Measurements from ENCODE around the gene CRYL1. TPM values are rescaled to one million over a fixed set of nuclear protein-coding genes. Genes with fewer than 3 reads are reported as not detected.
A peak's percentile ranks its signal among the peaks of the same experiment; 100 is the strongest.
"Not testable (repeated sequence)": the region's sequence is repeated elsewhere in the genome, so short reads cannot be mapped to it uniquely, and the experiment has no call there.

Gene CRYL1
- total RNA-seq, 1 experiment from 2014 or later: 0.14 TPM

- Histone ChIP-seq H3K36me3 (replicated peaks; ENCODE audit: control insufficient read depth, insufficient read depth, low read length) (no peaks in the 10 kb centered on the region), H3K27me3 (ENCODE audit: control insufficient read depth, insufficient read depth, low read length) (no peaks in the 10 kb centered on the region), H3K4me3 (ENCODE audit: insufficient read depth, low read depth, low read length) (no peak overlapping the region)
- no peak for DNase-seq
Measured at GRCh38 chr13:20436505-20436904, 89.2 kb downstream of the CRYL1 start.

GRCh38 chr13:20435616-20436368 is 89.9 kb downstream of the CRYL1 start:
- no peaks in the 10 kb centered on the region for H3K36me3 ChIP-seq (replicated peaks; ENCODE audit: control insufficient read depth, insufficient read depth, low read length)
- no peak overlapping the region for H3K4me3 ChIP-seq (ENCODE audit: insufficient read depth, low read depth, low read length)
- peak; percentile 46 for DNase-seq
- no peaks in the 10 kb centered on the region for H3K27me3 ChIP-seq (ENCODE audit: control insufficient read depth, insufficient read depth, low read length)

DNA sequence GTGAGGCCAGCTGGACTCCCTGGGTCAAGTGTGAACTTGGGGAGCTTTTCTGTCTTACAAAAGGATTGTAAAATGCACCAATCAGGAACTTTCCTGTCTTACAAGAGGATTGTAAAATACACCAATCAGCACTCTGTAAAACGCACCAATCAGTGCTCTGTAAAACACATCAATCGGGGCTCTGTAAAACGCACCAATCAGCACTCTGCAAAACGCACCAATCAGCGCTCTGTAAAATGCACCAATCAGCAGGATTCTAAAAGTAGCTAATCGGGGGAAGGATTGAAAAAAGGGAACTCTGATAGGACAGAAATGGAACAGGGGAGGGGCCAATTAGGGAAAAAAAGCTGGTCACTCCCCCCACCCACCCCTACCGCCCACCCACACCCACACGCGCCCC is 91.4 kb downstream of the CRYL1 start:
- not testable (repeated sequence) for H3K27me3 ChIP-seq (ENCODE audit: control insufficient read depth, insufficient read depth, low read length); H3K4me3 ChIP-seq (ENCODE audit: insufficient read depth, low read depth, low read length); H3K36me3 ChIP-seq (replicated peaks; ENCODE audit: control insufficient read depth, insufficient read depth, low read length); DNase-seq

DNA sequence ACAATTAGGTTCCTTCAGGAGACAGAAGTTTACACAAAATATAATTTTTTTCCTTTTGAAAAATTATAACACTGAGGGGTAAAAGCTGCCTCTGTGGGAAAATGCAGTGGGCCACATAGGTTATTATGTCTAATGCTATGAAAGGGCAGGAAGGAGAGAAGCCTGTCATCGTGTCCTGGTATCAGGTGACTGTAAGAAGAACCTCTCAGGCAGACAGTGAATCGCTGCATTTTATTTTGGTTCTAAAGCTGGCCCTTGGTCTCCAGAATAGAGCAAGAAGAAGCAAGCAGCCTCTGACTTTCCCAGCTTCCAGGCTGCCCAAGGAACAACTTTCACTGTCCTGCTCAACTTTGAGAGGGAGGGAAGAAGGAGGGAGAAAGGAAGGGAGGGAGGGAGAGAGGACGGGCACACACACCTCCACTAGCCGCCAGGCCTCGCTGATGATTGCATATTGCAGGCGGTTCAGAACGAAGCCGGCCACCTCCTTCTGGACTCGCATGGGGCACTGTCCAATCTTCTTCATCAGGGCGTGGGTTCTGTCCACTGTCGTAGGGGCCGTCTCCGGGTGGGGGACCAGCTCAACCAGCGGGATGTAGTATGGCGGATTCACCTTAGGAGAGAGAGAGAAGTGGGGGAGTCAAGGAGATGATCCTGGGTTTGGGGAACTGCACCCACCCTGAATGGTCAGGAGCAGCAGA is 93.8 kb downstream of the CRYL1 start:
- peak; percentile 13 for DNase-seq

GRCh38 chr13:20431080-20431479 is 94.6 kb downstream of the CRYL1 start:
- Histone ChIP-seq H3K27me3 (ENCODE audit: control insufficient read depth, insufficient read depth, low read length) (no peaks in the 10 kb centered on the region), H3K4me3 (ENCODE audit: insufficient read depth, low read depth, low read length) (no peak overlapping the region), H3K36me3 (replicated peaks; ENCODE audit: control insufficient read depth, insufficient read depth, low read length) (no peaks in the 10 kb centered on the region)
- no peak for DNase-seq

More for the DNA sequence above, 93.8 kb downstream of the CRYL1 start:
- H3K36me3 ChIP-seq (replicated peaks; ENCODE audit: control insufficient read depth, insufficient read depth, low read length): no peaks in the 10 kb centered on the region
- no peaks in the 10 kb centered on the region for H3K27me3 ChIP-seq (ENCODE audit: control insufficient read depth, insufficient read depth, low read length)
- no peak overlapping the region for H3K4me3 ChIP-seq (ENCODE audit: insufficient read depth, low read depth, low read length)

DNA sequence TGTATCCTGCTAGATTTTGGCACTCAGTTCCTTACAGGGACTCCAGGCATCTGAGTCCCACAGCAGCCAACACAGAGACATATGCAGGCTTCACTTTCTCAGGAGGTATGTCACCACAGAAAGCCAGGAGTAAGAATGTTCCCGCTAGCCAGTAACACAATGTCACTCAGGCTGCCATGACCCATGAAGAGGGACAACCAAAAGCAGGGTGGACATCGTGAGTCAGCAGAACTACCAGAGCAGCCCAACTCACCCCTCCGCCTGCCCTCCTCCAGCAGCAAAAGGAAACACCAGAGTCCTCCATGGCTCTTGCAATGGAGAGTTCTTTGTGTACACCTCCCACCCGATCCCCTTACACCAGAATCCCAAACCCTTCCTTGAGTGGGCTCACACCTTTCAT is 95.4 kb downstream of the CRYL1 start:
- no peak for DNase-seq
- H3K36me3 ChIP-seq (replicated peaks; ENCODE audit: control insufficient read depth, insufficient read depth, low read length): no peaks in the 10 kb centered on the region
- H3K27me3 ChIP-seq (ENCODE audit: control insufficient read depth, insufficient read depth, low read length): no peaks in the 10 kb centered on the region
- H3K4me3 ChIP-seq (ENCODE audit: insufficient read depth, low read depth, low read length): no peak overlapping the region

DNA sequence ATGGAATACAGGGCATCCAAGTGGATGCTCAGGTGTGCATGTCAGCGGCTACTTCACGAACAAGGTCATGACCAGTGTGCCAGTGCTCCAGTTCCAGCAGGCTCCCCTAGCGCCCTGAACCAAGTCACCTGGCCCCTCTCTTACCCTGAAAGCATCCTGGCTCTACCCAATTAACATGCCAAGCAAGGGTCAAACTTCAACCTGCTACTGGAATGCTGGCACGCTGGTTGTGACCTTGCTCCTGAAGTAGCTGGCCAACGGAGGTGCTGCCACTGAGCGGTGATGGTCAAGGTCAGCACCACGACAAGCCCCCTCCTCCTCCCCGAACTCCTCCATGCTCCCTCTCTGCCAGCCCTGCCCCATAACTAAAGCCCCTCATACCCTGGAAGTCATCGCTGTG is 96.0 kb downstream of the CRYL1 start:
- H3K27me3 ChIP-seq (ENCODE audit: control insufficient read depth, insufficient read depth, low read length): no peaks in the 10 kb centered on the region
- no peaks in the 10 kb centered on the region for H3K36me3 ChIP-seq (replicated peaks; ENCODE audit: control insufficient read depth, insufficient read depth, low read length)
- H3K4me3 ChIP-seq (ENCODE audit: insufficient read depth, low read depth, low read length): no peak overlapping the region
- no peak for DNase-seq

GRCh38 chr13:20428666-20429644 is 96.7 kb downstream of the CRYL1 start:
- Histone ChIP-seq H3K27me3 (ENCODE audit: control insufficient read depth, insufficient read depth, low read length) (no peaks in the 10 kb centered on the region), H3K4me3 (ENCODE audit: insufficient read depth, low read depth, low read length) (no peak overlapping the region), H3K36me3 (replicated peaks; ENCODE audit: control insufficient read depth, insufficient read depth, low read length) (no peaks in the 10 kb centered on the region)
- DNase-seq: no peak

DNA sequence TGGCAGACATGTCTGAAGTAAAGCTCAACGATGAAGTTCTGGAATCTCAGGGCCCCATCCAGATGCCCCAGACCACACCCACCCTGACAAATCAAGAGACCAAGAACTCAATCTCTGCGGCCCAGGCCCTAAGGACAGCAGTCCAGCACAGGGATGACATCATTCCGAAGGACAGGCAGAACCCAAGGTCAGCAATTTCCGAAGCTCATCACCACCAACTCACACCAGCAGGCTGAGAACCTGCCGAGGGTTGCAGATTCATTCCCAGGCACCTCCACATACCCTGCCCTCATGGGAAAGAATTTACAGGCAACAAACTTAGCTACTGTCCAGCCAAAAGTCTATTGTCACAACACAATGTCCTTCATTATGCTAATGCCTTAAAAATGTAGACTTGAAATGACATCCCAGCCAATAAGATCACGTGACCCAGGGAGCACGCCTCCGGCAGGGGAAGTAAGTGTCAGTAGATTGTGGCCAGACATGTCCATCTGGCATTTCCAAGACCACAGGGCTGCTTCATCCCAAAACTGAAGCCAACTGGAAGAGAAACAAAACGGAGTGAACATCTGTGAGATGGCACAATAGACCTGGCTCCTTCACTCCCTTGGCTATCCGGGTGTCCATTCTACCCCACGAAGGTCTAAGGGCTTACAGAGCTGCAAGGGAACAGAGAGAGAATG is 98.8 kb downstream of the CRYL1 start:
- no peaks in the 10 kb centered on the region for H3K27me3 ChIP-seq (ENCODE audit: control insufficient read depth, insufficient read depth, low read length)
- no peaks in the 10 kb centered on the region for H3K36me3 ChIP-seq (replicated peaks; ENCODE audit: control insufficient read depth, insufficient read depth, low read length)
- no peak overlapping the region for H3K4me3 ChIP-seq (ENCODE audit: insufficient read depth, low read depth, low read length)
- DNase-seq: no peak

DNA sequence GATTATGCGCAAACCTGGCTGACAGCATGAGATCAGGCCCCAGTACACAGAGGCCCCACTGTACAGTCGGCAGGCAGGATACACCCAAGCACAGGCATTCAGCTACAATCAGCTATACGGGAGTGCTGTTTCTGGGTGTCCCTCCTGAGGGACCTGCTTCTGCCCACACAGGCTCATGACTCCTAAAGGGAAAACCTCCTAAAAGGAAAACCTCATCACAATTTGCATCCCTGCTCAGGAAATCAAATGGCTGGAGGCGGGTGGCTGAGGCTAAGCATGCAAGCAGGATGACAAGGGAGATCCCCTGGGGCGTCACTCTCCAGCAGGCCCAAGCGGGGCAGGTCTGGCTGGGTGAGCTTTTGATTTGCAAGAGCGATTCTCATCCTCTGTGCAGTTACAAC is 99.8 kb downstream of the CRYL1 start:
- no peaks in the 10 kb centered on the region for H3K36me3 ChIP-seq (replicated peaks; ENCODE audit: control insufficient read depth, insufficient read depth, low read length)
- H3K27me3 ChIP-seq (ENCODE audit: control insufficient read depth, insufficient read depth, low read length): no peaks in the 10 kb centered on the region

GRCh38 chr13:20424949-20425348 is 100.7 kb downstream of the CRYL1 start:
- DNase-seq: peak; percentile 21
- H3K4me3 ChIP-seq (ENCODE audit: insufficient read depth, low read depth, low read length): no peak overlapping the region
- no peaks in the 10 kb centered on the region for H3K27me3 ChIP-seq (ENCODE audit: control insufficient read depth, insufficient read depth, low read length)
- H3K36me3 ChIP-seq (replicated peaks; ENCODE audit: control insufficient read depth, insufficient read depth, low read length): no peaks in the 10 kb centered on the region

More for the DNA sequence above, 99.8 kb downstream of the CRYL1 start:
- peak; percentile 52 for DNase-seq
- no peak overlapping the region for H3K4me3 ChIP-seq (ENCODE audit: insufficient read depth, low read depth, low read length)

DNA sequence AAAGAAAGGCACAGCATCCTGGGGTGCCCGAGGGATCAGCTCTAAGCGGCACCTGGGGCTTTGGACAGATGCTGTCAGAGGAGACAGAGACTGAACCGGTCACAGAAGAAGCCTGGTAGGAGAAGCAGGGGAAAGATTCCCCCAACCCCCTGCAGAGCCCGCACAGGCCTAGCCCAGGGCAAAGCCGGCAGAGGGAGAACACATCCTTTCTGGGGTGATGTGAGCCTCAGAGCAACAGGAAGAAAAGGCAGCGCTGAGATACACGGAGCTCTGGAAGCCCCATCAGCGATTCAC is 101.2 kb downstream of the CRYL1 start:
- Histone ChIP-seq H3K27me3 (ENCODE audit: control insufficient read depth, insufficient read depth, low read length) (no peaks in the 10 kb centered on the region), H3K4me3 (ENCODE audit: insufficient read depth, low read depth, low read length) (no peak overlapping the region), H3K36me3 (replicated peaks; ENCODE audit: control insufficient read depth, insufficient read depth, low read length) (no peaks in the 10 kb centered on the region)
- DNase-seq: peak; percentile 21

GRCh38 chr13:20422362-20422761 is 103.3 kb downstream of the CRYL1 start:
- H3K27me3 ChIP-seq (ENCODE audit: control insufficient read depth, insufficient read depth, low read length): no peaks in the 10 kb centered on the region
- no peak overlapping the region for H3K4me3 ChIP-seq (ENCODE audit: insufficient read depth, low read depth, low read length)
- DNase-seq: no peak
- no peaks in the 10 kb centered on the region for H3K36me3 ChIP-seq (replicated peaks; ENCODE audit: control insufficient read depth, insufficient read depth, low read length)

DNA sequence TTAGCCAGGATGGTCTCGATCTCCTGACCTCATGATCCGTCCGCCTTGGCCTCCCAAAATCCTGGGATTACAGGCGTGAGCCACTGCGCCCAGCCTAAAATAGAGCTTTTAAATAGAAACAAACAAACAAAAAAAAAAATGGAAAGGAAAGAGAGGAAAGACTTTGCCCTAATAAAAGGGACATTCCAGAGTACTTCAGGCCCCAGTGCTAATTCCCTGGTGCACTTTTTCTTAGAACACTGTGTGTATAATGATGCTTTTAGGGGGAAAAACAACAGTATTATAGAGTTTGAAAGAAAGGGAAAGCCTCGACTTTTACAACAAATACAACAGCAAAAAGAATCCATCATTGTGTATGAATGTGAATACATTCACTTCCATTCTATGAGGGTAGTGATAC is 104.7 kb downstream of the CRYL1 start:
- Histone ChIP-seq H3K27me3 (ENCODE audit: control insufficient read depth, insufficient read depth, low read length) (no peaks in the 10 kb centered on the region), H3K36me3 (replicated peaks; ENCODE audit: control insufficient read depth, insufficient read depth, low read length) (no peaks in the 10 kb centered on the region), H3K4me3 (ENCODE audit: insufficient read depth, low read depth, low read length) (no peak overlapping the region)
- DNase-seq: no peak

All from H7 (cell line).